ENCODE results near the gene RPUSD3. TPM values are rescaled to one million over a fixed set of nuclear protein-coding genes. Genes with fewer than 3 reads are reported as not detected.

The RPUSD3 gene
- total and polyA plus RNA-seq, 2 of the 4 experiments (the other 2 are of a cell fraction) = 30.3 to 49.4 TPM

DNA sequence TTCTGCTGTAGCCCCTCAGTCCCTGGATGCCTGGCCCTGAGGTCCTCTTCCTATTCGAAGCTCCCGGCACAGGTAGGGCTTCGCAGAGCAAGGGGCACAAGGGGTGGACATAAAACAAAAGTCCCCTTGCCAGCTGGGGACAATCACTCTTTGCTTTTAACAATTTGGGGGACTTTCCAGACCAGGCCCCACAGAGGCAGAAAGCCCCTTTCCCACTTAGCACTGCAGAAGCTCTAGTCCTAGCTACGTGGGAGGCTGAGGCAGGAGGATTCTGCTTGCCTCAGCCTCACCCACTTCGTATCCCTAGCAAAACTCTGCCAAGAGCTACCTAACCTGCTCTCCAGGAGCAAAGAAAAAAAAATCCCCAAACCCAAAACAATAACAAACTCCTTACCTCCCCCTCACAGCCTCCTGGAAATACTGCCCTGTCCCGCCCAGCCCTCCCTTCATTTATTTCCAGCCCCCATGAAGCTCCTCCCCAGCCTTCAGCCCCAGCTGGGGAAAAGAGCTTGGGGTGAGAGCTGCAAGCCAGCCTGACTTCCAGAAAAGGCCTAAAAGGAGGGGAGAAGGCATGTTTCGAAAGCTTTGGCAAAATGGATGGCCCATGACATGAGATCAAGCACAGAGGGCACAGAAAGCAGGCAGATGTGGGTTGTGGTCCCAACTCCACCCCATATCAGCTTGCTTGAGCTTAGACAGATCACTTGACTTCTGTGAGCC lies 36.2 kb upstream of the RPUSD3 start, which contains the start of gene CIDEC:
Gene CIDEC (minus strand): TSS at position 424 of the 720 bp plus-strand sequence. CDS start 1,767 bp downstream, outside the sequence.
- intact Hi-C loops (cut with micrococcal nuclease) = no loop called here
- H2BK15ac ChIP-seq (ENCODE audit: low read depth, low read length) = no peak within 1 kb of the TSS
- no peak within 1 kb of the TSS for H2AK5ac ChIP-seq (ENCODE audit: low read depth, low read length)
- dilution Hi-C loops (cut with HindIII; ENCODE audit: low sequenced_read_pairs, unreplicated experiment) = no loop called here
- no peak within 1 kb of the TSS for H3K23ac ChIP-seq (ENCODE audit: low read depth, low read length)
- H4K5ac ChIP-seq (ENCODE audit: low read depth, low read length) = no peak within 1 kb of the TSS
- H3K14ac ChIP-seq (replicated peaks; ENCODE audit: low read depth, low read length) = no peak within 1 kb of the TSS
- TF ChIP-seq RFX5 (IDR thresholded peaks at IDR 0.05; ENCODE audit: low read depth, low read length) (no peak), MXI1 (IDR thresholded peaks at IDR 0.05; ENCODE audit: borderline replicate concordance, low read depth, low read length) (no peak), MAFK (IDR thresholded peaks at IDR 0.05; ENCODE audit: low read depth, low read length) (no peak), RCOR1 (IDR thresholded peaks at IDR 0.05; ENCODE audit: insufficient replicate concordance, low read length) (no peak), POLR2A (IDR thresholded peaks at IDR 0.05; ENCODE audit: low read depth, low read length) (no peak), NFE2L2 (IDR thresholded peaks at IDR 0.05; ENCODE audit: low read depth, low read length) (no peak), SMC3 (IDR thresholded peaks at IDR 0.05; ENCODE audit: low read depth, low read length) (no peak), MAZ (IDR thresholded peaks at IDR 0.05; ENCODE audit: borderline replicate concordance, low read depth, low read length) (no peak), RAD21 (IDR thresholded peaks at IDR 0.05; ENCODE audit: low read length) (no peak), BHLHE40 (IDR thresholded peaks at IDR 0.05; ENCODE audit: low read depth, low read length) (no peak), FOS (IDR thresholded peaks at IDR 0.05; ENCODE audit: low read depth, low read length) (no peak), CHD1 (IDR thresholded peaks at IDR 0.05; ENCODE audit: low read depth, low read length) (no peak), CEBPB (IDR thresholded peaks at IDR 0.05; ENCODE audit: low read depth, low read length) (no peak)
- TF ChIP-seq, protein P1, sequence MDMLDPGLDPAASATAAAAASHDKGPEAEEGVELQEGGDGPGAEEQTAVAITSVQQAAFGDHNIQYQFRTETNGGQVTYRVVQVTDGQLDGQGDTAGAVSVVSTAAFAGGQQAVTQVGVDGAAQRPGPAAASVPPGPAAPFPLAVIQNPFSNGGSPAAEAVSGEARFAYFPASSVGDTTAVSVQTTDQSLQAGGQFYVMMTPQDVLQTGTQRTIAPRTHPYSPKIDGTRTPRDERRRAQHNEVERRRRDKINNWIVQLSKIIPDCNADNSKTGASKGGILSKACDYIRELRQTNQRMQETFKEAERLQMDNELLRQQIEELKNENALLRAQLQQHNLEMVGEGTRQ (IDR thresholded peaks at IDR 0.05; ENCODE audit: low read depth, low read length) = no peak
- TF ChIP-seq, protein P2, sequence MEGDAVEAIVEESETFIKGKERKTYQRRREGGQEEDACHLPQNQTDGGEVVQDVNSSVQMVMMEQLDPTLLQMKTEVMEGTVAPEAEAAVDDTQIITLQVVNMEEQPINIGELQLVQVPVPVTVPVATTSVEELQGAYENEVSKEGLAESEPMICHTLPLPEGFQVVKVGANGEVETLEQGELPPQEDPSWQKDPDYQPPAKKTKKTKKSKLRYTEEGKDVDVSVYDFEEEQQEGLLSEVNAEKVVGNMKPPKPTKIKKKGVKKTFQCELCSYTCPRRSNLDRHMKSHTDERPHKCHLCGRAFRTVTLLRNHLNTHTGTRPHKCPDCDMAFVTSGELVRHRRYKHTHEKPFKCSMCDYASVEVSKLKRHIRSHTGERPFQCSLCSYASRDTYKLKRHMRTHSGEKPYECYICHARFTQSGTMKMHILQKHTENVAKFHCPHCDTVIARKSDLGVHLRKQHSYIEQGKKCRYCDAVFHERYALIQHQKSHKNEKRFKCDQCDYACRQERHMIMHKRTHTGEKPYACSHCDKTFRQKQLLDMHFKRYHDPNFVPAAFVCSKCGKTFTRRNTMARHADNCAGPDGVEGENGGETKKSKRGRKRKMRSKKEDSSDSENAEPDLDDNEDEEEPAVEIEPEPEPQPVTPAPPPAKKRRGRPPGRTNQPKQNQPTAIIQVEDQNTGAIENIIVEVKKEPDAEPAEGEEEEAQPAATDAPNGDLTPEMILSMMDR (conservative IDR thresholded peaks at IDR 0.05; ENCODE audit: low read depth, low read length) = no peak
- TF ChIP-seq, protein P3, sequence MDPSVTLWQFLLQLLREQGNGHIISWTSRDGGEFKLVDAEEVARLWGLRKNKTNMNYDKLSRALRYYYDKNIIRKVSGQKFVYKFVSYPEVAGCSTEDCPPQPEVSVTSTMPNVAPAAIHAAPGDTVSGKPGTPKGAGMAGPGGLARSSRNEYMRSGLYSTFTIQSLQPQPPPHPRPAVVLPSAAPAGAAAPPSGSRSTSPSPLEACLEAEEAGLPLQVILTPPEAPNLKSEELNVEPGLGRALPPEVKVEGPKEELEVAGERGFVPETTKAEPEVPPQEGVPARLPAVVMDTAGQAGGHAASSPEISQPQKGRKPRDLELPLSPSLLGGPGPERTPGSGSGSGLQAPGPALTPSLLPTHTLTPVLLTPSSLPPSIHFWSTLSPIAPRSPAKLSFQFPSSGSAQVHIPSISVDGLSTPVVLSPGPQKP (IDR thresholded peaks at IDR 0.05; ENCODE audit: borderline replicate concordance, low read depth, low read length) = no peak
- no peak within 1 kb of the TSS for H4K91ac ChIP-seq (ENCODE audit: insufficient read depth, low read depth, low read length)
- no peaks in the 10 kb centered on the region for H3K36me3 ChIP-seq (ENCODE audit: control insufficient read depth, insufficient read depth, low read length)
- CTCF ChIA-PET = no interaction called here
- H2BK5ac ChIP-seq (ENCODE audit: low read depth, low read length, poor library complexity, severe bottlenecking) = no peak within 1 kb of the TSS
- no peaks in the 10 kb centered on the region for H3K9me3 ChIP-seq (ENCODE audit: control insufficient read depth, insufficient read depth, low read length)
- H2BK120ac ChIP-seq (ENCODE audit: low read depth, low read length) = no peak within 1 kb of the TSS
- POLR2A ChIA-PET (ENCODE audit: unreplicated experiment) = interaction anchor here (0.8 kb wide), 1 partner anchor 10 kb away, joined by 3 read pairs; the partner anchor contains the start of gene JAGN1
- H3K9ac ChIP-seq (ENCODE audit: low read depth, low read length) = no peak within 1 kb of the TSS
- no peak within 1 kb of the TSS for H3K18ac ChIP-seq (ENCODE audit: low read depth, low read length)
- peaks cover 7% of the 10 kb centered on the region for H3K4me1 ChIP-seq (ENCODE audit: control insufficient read depth, insufficient read depth, low read length)
- H2BK20ac ChIP-seq (ENCODE audit: low read depth, low read length) = no peak within 1 kb of the TSS
- no peaks in the 10 kb centered on the region for H3K79me1 ChIP-seq (ENCODE audit: low read depth in 1 of 2, low read length in 2 of 2)
- H3K4me2 ChIP-seq (ENCODE audit: low read depth, low read length) = no peak within 1 kb of the TSS
- no peak within 1 kb of the TSS for H3K56ac ChIP-seq (ENCODE audit: extremely low read depth, insufficient read depth, low read length)
- H3K9me1 ChIP-seq (ENCODE audit: insufficient read depth, low read length) = no peaks in the 10 kb centered on the region
- H2AFZ ChIP-seq (replicated peaks; ENCODE audit: low read length, poor library complexity) = peak within 1 kb of the TSS; percentile 74
- H3K4me3 ChIP-seq (ENCODE audit: insufficient read depth, low read depth, low read length) = no peak within 1 kb of the TSS
- peaks cover 4% of the 10 kb centered on the region; the same call in 1 of the 2 replicates for H3K27me3 ChIP-seq (ENCODE audit: control insufficient read depth, insufficient read depth, low read length)
- H3K4ac ChIP-seq (ENCODE audit: low read depth, low read length) = no peak within 1 kb of the TSS; the same call in 1 of the 2 replicates
- DNase-seq (no peak), ATAC-seq (ENCODE audit: low read depth) (no peak)
- no peak within 1 kb of the TSS for H3K27ac ChIP-seq (ENCODE audit: insufficient read depth, low read length)
- WGBS, 2 experiments (ENCODE audit: extremely low coverage in 2 of 2, insufficient read length in 1 of 2) = 49% methylated on average over 3 of the region's 7 CpGs; no CpG with 5 or more reads in 1 of the 2 experiments
- peak within 1 kb of the TSS; percentile 1 for H2AK9ac ChIP-seq (replicated peaks; ENCODE audit: low read depth, low read length, poor library complexity)
- in situ Hi-C loops (cut with MboI; ENCODE audit: low sequenced_read_pairs) = no loop called here
- H4K8ac ChIP-seq (ENCODE audit: low read depth in 2 of 2, low read length in 2 of 2) = no peak within 1 kb of the TSS
- H4K20me1 ChIP-seq (ENCODE audit: insufficient read depth, low read length) = no peaks in the 10 kb centered on the region
- BruUV-seq (replicated peaks) = no TSS peak
